ENCODE data around the gene SULF2. TPM values are rescaled to one million over a fixed set of nuclear protein-coding genes. Genes with fewer than 3 reads are reported as not detected.

The SULF2 gene
- total and polyA plus RNA-seq, 9 of the 15 experiments (the other 6 are each of a cell fraction or from before 2014, with no cell fraction given) = 0.33 TPM; not detected in 8

DNA sequence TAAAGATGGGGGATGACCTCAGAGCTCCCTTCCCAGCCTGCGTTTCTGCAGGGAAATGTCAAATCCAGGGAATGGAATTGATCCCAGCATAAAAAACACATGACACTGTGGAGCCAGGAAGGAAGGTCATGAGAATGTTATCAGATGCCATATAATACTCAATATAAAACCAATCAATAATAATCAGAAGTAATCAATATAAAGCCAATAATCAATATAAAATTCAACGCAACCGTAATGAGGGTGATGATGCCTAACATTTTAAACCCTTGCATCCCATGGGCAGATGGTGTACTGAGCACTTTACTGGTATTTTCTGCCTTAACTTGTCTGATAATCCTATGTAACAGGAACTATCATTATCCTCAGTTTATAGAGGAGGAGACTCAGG lies 30.1 kb upstream of the SULF2 start:
- Histone ChIP-seq H3K9me3 (replicated peaks; ENCODE audit: control insufficient read depth, insufficient read depth, low read depth, low read length) (no peaks in the 10 kb centered on the region), H3K9ac (ENCODE audit: insufficient read depth in 1 of 2, low read depth in 2 of 2, low read length in 2 of 2) (no peak overlapping the region), H3K27me3 (ENCODE audit: control insufficient read depth in 2 of 2, insufficient read depth in 2 of 2, low read length in 2 of 2) (peaks cover 0 to 12% of the 10 kb centered on the region in 2 experiments; a peak in 2 of 5 replicates), H3K79me2 (ENCODE audit: control insufficient read depth, insufficient read depth, low read length) (no peaks in the 10 kb centered on the region), H3K27ac (ENCODE audit: extremely low read depth, low read depth, low read length) (no peak overlapping the region), H3K4me3 (no peak overlapping the region), H2AFZ (ENCODE audit: low read depth, low read length) (no peak overlapping the region), H3K36me3 (ENCODE audit: control insufficient read depth, insufficient read depth, low read length) (no peaks in the 10 kb centered on the region), H3K9me1 (ENCODE audit: control insufficient read depth, insufficient read depth, low read length) (no peaks in the 10 kb centered on the region), H3K4me1 (replicated peaks in 1 of 2; ENCODE audit: control insufficient read depth in 2 of 2, insufficient read depth in 2 of 2, low read length in 2 of 2) (no peaks in the 10 kb centered on the region), H4K20me1 (replicated peaks; ENCODE audit: control insufficient read depth, insufficient read depth, low read length) (no peaks in the 10 kb centered on the region), H3K4me2 (ENCODE audit: insufficient read depth, low read length) (no peak overlapping the region)
- TF ChIP-seq RCOR1 (IDR thresholded peaks at IDR 0.05; ENCODE audit: borderline replicate concordance in 1 of 2, low read depth in 2 of 2, low read length in 2 of 2) = no peak
- TF ChIP-seq, protein P1, sequence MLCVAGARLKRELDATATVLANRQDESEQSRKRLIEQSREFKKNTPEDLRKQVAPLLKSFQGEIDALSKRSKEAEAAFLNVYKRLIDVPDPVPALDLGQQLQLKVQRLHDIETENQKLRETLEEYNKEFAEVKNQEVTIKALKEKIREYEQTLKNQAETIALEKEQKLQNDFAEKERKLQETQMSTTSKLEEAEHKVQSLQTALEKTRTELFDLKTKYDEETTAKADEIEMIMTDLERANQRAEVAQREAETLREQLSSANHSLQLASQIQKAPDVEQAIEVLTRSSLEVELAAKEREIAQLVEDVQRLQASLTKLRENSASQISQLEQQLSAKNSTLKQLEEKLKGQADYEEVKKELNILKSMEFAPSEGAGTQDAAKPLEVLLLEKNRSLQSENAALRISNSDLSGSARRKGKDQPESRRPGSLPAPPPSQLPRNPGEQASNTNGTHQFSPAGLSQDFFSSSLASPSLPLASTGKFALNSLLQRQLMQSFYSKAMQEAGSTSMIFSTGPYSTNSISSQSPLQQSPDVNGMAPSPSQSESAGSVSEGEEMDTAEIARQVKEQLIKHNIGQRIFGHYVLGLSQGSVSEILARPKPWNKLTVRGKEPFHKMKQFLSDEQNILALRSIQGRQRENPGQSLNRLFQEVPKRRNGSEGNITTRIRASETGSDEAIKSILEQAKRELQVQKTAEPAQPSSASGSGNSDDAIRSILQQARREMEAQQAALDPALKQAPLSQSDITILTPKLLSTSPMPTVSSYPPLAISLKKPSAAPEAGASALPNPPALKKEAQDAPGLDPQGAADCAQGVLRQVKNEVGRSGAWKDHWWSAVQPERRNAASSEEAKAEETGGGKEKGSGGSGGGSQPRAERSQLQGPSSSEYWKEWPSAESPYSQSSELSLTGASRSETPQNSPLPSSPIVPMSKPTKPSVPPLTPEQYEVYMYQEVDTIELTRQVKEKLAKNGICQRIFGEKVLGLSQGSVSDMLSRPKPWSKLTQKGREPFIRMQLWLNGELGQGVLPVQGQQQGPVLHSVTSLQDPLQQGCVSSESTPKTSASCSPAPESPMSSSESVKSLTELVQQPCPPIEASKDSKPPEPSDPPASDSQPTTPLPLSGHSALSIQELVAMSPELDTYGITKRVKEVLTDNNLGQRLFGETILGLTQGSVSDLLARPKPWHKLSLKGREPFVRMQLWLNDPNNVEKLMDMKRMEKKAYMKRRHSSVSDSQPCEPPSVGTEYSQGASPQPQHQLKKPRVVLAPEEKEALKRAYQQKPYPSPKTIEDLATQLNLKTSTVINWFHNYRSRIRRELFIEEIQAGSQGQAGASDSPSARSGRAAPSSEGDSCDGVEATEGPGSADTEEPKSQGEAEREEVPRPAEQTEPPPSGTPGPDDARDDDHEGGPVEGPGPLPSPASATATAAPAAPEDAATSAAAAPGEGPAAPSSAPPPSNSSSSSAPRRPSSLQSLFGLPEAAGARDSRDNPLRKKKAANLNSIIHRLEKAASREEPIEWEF (CRISPR knock-in tag; IDR thresholded peaks at IDR 0.05) = peak; percentile 98
- CTCF ChIA-PET (ENCODE audit: low intra/inter-chr PET ratio) = no interaction called here
- in situ Hi-C loops (cut with MboI) = loop anchor here (5.0 kb wide), 1 partner anchor 77 kb away; no protein-coding TSS in a partner anchor
- intact Hi-C loops (cut with micrococcal nuclease) = no loop called here
- POLR2A ChIA-PET = no interaction called here
- WGBS (ENCODE audit: insufficient coverage, low coverage, missing lambda C conversion rate) = 0% methylated on average over 3 of the region's 3 CpGs
- ATAC-seq (no peak), DNase-seq (ENCODE audit: extremely low read depth in 1 of 4, low spot score in 3 of 4) (no peak), FAIRE-seq (no peak)
- BruUV-seq (replicated peaks) = no TSS peak
